ENCODE measurements around the gene ARHGAP10.
A peak's percentile ranks its signal among the peaks of the same experiment; 100 is the strongest.

The ARHGAP10 gene, protein sequence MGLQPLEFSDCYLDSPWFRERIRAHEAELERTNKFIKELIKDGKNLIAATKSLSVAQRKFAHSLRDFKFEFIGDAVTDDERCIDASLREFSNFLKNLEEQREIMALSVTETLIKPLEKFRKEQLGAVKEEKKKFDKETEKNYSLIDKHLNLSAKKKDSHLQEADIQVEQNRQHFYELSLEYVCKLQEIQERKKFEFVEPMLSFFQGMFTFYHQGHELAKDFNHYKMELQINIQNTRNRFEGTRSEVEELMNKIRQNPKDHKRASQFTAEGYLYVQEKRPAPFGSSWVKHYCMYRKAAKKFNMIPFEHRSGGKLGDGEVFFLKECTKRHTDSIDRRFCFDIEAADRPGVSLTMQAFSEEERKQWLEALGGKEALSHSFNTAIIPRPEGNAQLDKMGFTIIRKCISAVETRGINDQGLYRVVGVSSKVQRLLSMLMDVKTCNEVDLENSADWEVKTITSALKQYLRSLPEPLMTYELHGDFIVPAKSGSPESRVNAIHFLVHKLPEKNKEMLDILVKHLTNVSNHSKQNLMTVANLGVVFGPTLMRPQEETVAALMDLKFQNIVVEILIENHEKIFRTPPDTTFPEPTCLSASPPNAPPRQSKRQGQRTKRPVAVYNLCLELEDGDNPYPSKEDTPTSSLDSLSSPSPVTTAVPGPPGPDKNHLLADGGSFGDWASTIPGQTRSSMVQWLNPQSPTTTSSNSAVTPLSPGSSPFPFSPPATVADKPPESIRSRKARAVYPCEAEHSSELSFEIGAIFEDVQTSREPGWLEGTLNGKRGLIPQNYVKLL

DNA sequence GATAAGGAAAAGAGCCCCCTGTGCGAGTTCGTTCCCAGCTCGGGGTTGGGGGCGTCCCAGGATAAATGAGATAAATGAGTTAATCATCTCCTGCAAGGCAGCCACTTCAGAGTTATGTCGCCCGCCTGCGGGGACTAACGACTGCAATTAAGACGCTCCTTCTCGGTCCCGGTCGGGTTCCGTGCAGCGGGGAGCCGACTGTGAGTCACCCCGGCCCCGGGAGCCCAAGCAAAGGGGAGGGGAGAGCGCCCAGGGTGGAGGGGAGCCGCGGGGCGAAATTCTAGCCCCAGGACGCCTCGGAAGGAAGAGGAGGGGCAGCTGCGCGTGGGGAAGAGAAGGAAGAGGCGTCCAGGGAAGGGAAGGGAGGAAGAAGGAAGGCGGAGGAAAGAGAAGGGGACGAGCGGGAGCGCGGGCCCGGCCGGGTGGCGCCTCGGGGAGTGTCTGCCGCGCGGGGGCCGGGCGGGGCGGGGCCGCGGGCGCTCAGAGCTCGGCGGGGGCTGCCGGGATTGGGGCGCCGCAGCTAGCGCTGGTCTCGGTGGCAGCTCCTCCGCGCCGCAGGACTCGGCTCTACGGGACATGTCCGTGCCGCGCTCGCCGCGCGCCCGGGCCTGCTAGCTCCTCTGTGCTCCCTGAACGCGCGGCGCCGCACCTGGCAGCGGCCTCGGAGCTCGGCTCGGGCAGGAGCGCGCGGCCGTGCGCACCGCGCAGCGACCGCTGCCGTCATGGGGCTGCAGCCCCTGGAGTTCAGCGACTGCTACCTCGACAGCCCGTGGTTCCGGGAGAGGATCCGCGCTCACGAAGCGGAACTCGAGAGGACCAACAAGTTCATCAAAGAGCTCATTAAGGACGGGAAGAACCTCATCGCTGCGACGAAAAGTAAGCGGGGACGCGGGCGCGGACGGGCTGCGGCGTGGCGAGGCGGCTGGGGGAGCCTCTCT, at the start of gene ARHGAP10:
ARHGAP10 (plus strand) TSS at position 509 of the 938 bp plus-strand sequence; CDS start at position 723, 214 bp downstream.
- peak; percentile 32 for DNase-seq

DNA sequence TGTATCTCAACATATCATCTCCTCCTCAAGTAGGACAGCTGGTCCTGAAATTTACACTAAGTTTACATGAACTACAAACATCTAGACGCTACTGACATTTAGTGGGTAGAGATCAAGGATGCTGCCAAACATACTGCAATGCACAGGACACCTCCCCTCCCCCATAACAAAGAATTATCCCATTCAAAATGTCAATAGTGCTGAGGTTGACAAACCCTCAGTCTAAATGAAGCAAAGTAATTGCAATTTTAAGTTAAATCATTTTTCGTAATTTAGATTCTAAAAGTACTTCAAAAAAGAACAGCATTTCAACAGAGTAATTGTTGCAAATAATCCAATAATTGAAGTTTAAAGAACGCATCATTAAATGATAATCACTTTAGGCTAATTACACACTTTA, 49.1 kb upstream of the ARHGAP10 start:
- no peak for DNase-seq

DNA sequence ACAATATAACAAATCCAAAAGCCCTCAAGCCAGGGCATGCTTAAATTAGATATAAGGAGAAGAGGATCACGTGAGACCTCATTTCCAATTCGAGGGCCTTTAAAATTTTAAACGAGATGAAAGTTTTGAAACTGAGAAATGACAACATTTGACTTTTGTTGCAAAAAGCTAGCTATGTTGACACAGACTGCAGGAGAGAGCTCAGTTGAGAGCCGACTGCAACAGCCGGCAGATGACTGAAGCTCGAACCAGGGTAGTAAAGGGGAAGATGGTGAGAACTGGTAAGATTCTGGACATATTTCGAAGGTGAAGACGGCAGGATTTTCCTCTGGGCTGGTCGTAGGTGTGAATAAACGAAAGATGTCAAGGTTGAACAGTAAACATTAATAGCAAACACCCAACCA, 48.7 kb upstream of the ARHGAP10 start:
- no peak for DNase-seq

DNA sequence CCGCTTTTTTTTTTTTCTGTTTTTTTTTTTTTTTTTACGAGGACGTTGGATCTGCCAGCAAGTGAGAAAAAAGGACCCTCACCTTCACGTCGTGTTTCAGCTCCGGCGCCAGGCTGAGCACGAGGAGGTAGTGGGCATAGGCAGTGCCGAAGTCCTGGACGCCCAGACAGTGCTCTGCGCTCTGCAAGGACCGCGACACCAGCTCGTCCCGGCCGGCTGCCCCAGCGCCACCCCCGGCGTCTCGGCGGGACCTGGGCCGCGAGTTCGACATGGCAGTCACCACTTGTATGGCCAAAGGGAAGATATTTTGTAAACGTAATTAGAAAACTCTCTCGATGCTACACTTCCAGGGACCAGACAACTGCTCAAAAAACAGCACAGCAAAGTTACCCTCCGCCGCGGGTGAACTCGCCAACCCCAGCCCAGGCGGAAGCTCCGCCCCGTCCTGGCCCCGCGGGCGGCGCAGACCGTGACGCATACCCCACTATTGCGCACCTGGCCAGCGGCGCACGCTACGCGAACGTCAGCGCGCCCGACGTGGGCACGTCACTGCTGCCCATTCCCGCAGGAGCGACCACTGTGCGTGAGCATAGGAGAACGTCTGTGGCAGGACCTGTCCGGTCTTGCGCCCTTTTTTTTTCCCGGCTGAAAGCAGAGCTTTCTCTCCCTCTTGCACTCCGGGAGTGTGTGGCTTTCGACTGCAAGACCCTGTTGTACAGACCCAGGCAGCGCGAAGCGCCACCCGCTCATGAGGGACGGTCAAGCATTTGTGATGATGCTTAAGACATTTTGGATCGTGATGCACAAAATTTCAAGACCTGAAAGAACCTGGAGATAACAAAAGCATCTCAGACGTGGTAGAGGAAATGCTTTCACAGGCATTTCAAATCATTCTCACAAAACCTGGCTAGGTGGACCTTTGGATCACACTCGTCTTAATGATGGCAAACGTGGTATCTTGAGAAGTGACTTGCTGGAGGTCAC, 47.9 kb upstream of the ARHGAP10 start, which contains the start of gene PRMT9:
PRMT9 (minus strand) TSS at position 447 of the 984 bp plus-strand sequence; CDS start at position 271, 176 bp downstream.
- peak; percentile 71 for DNase-seq

DNA sequence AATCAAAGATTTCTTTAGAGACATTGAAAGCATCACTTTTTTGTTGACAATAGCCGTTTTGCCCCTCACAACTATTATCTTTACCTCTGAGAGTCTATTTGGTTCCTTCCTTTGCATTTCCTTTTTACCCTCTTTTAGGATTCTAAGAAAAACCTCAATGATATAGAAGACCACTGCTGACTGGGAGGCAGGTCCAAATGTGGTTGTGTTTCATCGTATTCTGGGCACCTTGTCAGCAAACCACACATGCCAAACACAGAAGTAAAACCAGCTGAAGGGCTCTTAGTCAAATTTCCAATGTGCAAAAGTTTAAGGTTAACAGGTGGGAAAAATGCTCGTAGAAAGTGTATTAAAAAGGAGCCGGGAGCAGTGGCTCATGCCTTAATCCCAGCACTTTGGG, 42.8 kb upstream of the ARHGAP10 start:
- DNase-seq = no peak

DNA sequence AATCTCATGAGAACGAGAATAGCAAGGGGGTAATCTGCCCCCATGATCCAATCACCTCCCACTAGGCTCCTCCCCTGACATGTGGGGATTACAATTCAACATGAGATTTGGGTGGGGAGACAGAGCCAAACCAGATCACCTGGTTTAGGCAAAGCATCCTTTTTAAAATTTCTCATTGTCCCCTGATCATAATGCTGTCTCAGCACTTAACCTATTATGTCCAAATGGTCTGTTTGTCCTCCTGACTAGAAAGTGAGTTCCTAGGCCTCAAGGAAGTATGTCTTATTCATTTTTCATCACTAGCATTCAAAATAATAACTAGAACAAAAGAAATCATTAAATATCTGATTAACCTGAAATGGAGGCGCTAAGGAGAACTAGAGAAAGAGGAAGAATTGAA, 40.1 kb upstream of the ARHGAP10 start:
- no peak for DNase-seq

DNA sequence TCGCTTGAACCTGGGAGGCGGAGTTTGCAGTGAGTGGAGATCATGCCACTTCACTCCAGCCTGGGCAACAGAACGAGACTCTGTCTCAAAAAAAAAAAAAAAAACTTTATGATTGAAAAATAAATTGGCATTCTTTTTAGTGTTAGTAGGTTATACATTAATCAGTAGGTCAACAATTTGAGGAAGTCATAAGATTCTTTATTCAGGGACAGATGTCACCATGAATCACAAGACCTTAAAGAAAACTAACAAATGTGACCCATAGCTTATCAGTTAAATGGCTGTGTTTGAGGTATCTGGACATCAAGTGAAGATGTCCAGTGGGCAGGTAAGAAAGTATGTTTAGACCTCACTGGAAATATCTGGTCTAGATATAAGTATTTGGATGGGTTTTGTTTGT, 38.7 kb upstream of the ARHGAP10 start:
- no peak for DNase-seq

DNA sequence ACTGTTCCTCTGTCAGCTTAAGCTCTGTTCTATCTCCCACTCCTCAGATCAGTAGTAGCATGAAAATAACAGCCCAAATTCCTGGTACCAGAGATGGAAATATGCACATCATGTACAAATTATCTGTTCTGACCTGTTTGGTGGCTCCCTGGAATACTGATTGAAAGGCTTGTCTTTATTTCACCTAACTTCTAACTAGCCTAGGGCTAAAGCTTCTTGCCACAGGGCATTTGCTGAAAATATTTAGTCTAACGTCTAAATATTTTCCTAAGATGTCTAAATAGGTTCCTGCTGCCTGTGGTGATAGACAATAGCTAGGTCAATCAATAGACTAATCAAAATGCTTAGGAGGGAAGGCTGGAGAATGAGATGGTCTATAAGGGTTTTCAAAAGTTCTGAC, 35.0 kb upstream of the ARHGAP10 start:
- DNase-seq = no peak

DNA sequence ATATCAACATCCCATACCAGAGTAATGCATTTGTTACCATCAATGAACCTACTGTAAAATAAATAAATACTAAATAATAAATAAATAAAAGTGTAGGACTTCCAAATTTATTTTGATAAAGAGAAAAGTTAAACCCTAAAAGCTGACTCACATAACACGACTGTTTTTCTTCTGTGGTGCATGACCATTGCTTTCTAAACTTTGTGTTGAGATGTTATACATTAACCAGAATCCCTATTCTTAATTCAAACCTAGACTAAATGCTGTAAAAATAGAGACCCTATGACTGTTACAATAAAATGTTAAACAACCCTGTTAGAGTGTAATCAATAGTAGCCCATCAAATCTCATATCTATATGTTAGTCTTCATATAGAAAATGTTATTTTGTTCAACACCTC, 27.0 kb upstream of the ARHGAP10 start:
- no peak for DNase-seq

DNA sequence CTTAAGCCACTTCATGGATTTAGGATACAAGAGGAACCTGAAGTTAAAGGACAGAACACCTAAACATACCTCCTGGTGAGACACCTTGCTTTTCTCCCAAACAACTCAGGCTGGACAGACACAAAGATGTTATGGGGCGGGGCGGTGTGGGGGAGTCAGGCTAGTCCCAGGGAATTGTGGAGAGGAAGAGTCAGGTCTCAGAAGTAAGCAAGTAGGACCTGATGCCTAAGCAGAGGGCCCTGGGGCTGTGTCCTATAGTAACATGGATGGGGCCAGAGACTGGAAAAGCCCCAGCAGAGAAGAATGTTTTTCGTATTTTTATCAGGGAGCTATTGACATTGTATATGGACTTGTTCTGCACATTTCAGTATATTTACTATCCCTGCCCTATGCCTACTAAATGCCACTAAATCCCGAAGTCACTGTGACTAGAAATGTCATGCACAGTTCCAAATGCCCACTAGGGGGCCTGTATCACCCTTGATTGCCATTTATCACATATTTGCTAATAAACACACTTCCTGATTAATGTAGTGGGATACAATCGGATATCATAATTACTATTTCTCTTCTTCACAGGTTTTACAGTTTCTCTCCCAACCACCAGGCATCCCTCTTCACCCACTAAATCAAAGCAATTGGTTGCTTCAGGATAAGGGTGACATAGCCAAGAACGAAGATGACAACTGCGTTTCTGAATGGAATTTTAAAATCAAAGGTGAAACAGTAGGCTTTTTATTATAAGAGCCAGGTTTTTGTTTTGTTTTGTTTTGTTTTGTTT, 23.8 kb upstream of the ARHGAP10 start:
- DNase-seq = no peak

DNA sequence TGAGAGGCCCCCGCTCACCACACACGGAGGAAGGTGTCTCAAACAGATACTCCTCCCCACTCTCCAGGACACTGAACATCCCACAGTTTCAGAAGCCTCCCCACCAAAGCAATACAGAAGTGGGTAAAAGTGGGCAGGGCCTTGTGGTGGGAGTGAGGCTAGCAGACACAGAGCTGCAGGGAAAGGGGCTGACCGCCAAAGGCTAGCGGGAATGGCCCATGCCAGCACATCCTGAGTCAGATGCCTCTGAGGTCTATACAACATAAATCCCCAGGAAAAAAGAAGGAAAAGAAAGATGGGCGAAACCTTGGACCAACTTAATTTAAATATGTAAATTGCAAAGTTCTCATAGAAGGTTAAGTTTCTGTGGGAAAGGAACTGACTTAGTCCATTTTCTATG, 21.9 kb upstream of the ARHGAP10 start:
- no peak for DNase-seq

DNA sequence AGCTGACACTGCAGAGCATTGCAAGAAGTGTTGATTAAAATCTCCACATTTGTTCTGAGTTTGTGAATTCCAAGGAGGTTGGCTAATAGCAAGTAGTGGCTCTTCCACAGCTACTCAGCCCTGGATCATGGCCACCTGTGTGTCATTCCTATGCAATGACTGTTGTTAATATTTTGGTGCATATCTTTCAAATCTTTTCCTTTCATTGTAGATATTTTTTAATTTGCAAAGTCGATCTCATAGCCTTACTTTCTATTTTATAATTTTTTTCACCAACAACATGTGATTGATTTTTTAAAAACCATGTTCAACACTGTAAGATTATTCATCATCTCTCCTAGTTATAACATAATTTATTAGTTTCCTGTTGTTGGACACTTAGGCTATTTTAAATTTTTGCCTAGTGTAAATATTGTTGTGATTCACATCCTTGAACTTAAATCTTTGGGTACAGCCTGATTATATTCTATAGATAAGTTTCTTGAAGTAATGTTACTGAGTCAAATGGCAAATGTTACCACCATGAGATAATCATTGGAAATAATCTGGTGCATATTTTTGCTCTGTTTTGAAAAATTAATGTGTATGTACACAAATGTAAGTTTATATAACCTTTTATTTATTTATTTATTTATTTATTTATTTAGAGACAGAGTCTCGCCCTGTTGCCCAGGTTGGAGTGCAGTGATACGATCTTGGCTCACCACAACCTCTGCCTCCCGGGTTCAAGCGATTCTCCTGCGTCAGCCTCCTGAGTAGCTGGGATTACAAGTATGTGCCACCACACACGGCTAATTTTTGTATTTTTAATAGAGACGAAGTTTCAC, 17.1 kb upstream of the ARHGAP10 start:
- DNase-seq = no peak

DNA sequence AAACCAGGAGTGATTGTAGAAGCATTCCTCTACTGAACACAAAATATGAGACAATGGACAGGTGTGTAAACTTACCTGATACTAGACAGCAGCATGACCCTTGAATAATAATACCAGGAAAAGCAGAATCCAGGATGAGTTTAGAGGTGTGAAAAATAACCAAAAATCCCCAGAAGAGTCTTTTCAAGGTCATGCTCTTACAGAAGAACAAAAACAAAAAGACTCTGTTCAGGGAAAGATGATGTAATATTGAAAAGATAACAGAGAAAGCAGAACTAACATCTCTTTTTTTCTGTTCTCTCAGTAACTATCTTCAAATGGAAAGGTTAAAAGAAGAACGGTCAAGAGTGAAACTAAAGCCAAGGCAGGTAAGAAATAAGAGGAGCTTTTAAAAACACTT, 14.0 kb upstream of the ARHGAP10 start:
- no peak for DNase-seq

DNA sequence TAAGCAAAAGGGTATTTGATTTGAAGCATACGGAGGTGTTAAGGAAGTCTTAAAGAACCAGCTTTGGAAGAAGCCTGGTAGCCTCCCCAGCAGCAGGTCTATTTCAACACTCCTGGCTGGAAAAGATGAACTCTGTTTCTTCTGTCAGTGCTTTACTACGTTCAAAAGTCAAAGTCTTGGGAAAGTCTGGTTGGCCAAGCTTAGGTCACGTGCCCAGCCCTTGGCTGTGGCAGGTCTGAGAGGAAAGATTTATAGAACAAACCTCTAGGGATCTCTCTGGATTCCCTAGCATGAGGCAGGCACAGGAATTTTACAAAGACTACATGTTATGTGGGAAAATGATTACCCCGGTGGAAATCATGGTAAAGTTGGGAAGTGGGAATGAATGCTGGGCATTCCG, 8.6 kb upstream of the ARHGAP10 start:
- no peak for DNase-seq

DNA sequence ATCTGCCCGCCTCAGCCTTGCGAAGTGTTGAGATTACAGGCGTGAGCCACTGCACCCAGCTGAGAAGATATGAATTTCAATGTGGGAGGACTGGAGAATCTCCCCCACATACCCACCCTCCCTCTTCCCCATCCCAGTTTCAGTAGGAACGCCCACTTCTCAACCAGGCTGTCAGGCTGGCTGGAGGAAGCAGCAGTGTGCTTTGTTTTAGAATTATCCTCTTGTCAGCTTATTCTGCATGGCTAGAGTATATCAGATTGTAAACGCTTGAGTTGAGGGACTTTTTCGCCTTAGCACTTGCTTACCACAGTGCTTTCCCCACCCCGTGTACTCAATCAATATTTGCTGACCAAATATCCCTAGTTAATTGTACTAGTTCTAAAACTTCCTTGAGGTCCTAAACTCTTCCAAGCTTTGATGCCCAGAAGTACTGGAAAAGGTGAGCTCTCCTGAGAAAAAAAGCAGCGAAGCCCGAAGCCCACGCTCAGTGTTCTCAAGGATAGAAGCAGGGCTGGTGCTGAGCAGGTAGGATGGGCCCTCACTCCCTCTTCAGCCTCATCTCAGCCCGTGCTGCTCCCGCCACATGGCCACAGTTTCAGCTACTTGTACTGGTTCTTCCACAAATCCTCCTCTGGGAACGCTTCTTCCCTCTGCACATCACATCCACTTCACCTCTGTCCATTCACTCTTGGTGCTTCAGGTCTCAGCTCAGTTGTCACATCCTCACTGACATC, 7.3 kb upstream of the ARHGAP10 start:
- no peak for DNase-seq

DNA sequence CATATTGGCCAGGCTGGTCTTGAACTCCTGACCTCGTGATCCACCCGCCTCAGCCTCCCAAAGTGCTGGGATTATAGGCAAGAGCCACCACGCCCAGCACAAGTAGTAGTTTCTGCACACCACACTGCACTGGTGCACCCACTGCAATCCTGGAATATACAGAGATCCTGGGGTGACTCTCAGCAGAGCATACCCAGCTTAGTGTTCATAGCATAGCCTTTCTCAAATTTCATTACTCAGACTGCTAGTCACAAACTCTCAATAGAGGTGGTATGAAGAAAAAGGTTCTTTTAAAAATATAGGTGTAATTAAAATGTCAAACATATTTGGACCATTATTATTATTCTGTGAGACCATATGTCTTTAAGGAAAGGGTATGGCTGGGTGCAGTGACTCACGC, 6.2 kb upstream of the ARHGAP10 start:
- no peak for DNase-seq

DNA sequence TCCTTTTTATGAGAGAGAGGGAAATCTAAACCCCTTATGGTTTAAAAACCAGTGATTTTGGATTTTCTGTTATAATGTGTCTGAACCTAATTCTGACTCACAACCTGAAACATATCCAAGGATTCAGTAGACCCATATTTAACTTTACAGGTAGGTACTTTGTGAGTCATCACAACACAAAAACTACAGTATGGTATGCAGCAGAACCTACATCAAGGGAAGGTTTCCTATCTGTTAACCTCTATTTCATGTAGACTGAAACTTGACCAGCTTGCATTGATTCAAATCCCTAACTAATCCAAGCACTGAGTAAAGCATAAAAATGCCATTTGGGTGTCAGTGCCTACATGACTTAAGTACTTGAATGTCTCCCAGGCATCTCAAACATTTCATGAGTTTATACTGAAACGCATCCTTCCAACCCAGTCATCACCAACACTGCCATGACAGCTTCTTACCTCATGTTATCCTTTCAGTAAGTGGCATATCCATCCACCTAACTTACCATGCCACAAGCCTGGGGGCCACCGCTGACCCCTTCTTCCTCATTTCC, 4.3 kb upstream of the ARHGAP10 start:
- DNase-seq = no peak

DNA sequence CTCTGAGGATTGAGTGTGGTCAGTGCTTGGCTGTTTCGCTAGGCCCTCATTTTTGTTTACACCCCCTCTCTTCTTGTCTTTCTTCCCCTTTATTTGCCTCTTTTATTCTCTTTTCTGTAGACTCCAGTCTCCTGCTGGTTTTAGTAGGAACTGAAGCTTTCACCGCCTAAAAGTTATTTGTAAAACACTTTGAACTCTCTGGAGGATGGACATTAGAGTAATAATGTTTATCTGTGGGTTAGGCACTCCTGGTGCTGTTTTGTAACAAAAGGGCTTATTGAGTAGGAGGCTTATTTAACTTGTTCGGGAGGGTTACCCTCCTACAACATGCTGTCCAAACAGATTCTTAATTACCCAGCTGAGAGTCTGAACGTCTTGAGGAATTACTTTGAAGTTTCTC, 1.6 kb upstream of the ARHGAP10 start:
- DNase-seq = no peak
